ENCODE data around the gene TLK2.
"Not testable (repeated sequence)": the region's sequence is repeated elsewhere in the genome, so short reads cannot be mapped to it uniquely, and the experiment has no call there.

DNA sequence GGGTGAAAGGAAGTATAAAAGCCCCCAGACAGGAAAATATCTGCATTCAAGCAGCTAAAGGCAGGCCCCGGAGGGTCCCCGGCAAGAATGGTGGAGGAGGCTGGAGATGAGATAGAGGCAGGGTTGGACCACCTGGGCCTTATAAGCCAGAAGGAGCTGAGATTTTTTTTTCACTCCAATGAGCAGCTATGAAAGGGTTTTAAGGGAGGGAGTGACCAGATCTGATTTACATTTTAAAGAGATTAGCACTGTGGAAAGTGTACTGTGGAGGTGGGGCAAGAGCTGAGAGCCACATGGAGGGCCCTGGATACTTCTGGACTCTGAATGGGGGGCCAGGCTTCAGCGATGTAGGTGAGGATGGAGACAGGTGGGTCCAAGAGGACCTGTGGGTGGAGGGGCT lies 14.2 kb upstream of the TLK2 start:
- TF ChIP-seq, protein P1, sequence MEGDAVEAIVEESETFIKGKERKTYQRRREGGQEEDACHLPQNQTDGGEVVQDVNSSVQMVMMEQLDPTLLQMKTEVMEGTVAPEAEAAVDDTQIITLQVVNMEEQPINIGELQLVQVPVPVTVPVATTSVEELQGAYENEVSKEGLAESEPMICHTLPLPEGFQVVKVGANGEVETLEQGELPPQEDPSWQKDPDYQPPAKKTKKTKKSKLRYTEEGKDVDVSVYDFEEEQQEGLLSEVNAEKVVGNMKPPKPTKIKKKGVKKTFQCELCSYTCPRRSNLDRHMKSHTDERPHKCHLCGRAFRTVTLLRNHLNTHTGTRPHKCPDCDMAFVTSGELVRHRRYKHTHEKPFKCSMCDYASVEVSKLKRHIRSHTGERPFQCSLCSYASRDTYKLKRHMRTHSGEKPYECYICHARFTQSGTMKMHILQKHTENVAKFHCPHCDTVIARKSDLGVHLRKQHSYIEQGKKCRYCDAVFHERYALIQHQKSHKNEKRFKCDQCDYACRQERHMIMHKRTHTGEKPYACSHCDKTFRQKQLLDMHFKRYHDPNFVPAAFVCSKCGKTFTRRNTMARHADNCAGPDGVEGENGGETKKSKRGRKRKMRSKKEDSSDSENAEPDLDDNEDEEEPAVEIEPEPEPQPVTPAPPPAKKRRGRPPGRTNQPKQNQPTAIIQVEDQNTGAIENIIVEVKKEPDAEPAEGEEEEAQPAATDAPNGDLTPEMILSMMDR (IDR thresholded peaks at IDR 0.05) = not testable (repeated sequence)
- not testable (repeated sequence) for TF ChIP-seq EP300 (IDR thresholded peaks at IDR 0.05); USF2 (IDR thresholded peaks at IDR 0.05); CHD2 (IDR thresholded peaks at IDR 0.05; ENCODE audit: low read length, partially characterized antibody); RAD21 (conservative IDR thresholded peaks at IDR 0.05 in 1 of 2, IDR thresholded peaks at IDR 0.05 in 1 of 2); POLR2A (IDR thresholded peaks at IDR 0.05; ENCODE audit: low read length)
